Measurements from ENCODE around the gene VASH2.

DNA sequence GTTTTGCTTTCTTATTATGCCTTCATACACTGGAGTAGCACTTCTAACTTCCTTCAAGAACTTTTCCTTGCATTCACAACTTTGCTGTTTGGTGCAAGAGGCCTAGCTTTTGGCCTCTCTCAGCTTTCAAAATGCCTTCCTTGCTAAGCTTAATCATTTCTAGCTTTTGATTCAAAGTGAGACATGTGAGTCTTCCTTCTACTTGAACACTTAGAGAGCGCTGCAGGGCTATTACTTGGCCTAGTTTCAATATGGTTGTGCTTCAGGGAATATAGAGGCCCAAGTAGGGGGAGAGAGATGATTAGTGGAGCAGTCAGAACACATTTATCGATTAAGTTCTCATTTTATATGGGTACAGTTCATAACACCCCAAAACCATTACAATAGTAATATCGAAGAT, 52.9 kb downstream of the VASH2 start:
- TF ChIP-seq EZH2 (IDR thresholded peaks at IDR 0.05; ENCODE audit: low read depth, unreplicated experiment) (no peak), CTCF (conservative IDR thresholded peaks at IDR 0.05; ENCODE audit: low read depth in 2 of 2) (no peak), CREB1 (CRISPR knock-in tag; IDR thresholded peaks at IDR 0.05; ENCODE audit: low read depth) (no peak), POLR2AphosphoS5 (IDR thresholded peaks at IDR 0.05; ENCODE audit: low read depth) (no peak), ZNF114 (CRISPR knock-in tag; IDR thresholded peaks at IDR 0.05) (no peak)
